DLD1 (cell line): ENCODE data around the gene APPL2.

Experiments used
- in situ Hi-C: cut with HindIII; loops from 2 replicates; pipeline ENCODE4 v1.10.0; 2017; ENCODE audit warnings: low sequenced_read_pairs

The APPL2 gene

GRCh38 chr12:105235732-105236476 is at the start of gene APPL2:
Gene APPL2 (minus strand): TSS chr12:105236174. CDS start chr12:105236012, 162 bp downstream.
- in situ Hi-C loops, result no loop called here

- in situ Hi-C loops, result no loop called here
Observed at GRCh38 chr12:105285378-105285777, 49.4 kb upstream of the APPL2 start.

- in situ Hi-C loops, result no loop called here
Observed at GRCh38 chr12:105281694-105282049, 45.7 kb upstream of the APPL2 start.

GRCh38 chr12:105280966-105281693 is 45.2 kb upstream of the APPL2 start:
- in situ Hi-C loops, result no loop called here

- in situ Hi-C loops, result no loop called here
Observed at GRCh38 chr12:105279460-105280056, 43.6 kb upstream of the APPL2 start.

- in situ Hi-C loops, result no loop called here
Observed at GRCh38 chr12:105278043-105278697, 42.2 kb upstream of the APPL2 start.

- in situ Hi-C loops, result no loop called here
Observed at GRCh38 chr12:105275997-105276733, 40.2 kb upstream of the APPL2 start.

- in situ Hi-C loops, result no loop called here
Observed at GRCh38 chr12:105274571-105274970, 38.6 kb upstream of the APPL2 start.

GRCh38 chr12:105273601-105274000 is 37.6 kb upstream of the APPL2 start:
- in situ Hi-C loops, result no loop called here

- in situ Hi-C loops, result no loop called here
Observed at GRCh38 chr12:105272814-105273416, 36.9 kb upstream of the APPL2 start.

GRCh38 chr12:105272152-105272551 is 36.2 kb upstream of the APPL2 start:
- in situ Hi-C loops, result no loop called here

GRCh38 chr12:105271364-105271763 is 35.4 kb upstream of the APPL2 start:
- in situ Hi-C loops, result no loop called here

GRCh38 chr12:105270671-105271255 is 34.8 kb upstream of the APPL2 start:
- in situ Hi-C loops, result no loop called here

- in situ Hi-C loops, result no loop called here
Observed at GRCh38 chr12:105267711-105268110, 31.7 kb upstream of the APPL2 start.

GRCh38 chr12:105264771-105265170 is 28.8 kb upstream of the APPL2 start:
- in situ Hi-C loops, result no loop called here

GRCh38 chr12:105262461-105263184 is 26.6 kb upstream of the APPL2 start:
- in situ Hi-C loops, result no loop called here

- in situ Hi-C loops, result no loop called here
Observed at GRCh38 chr12:105261010-105261409, 25.0 kb upstream of the APPL2 start.

GRCh38 chr12:105259226-105259625 is 23.3 kb upstream of the APPL2 start:
- in situ Hi-C loops, result no loop called here

- in situ Hi-C loops, result no loop called here
Observed at GRCh38 chr12:105257321-105257728, 21.4 kb upstream of the APPL2 start.
